NCI-H345 treated with DMSO at 0.1 percent for 48 hours (cell line): Measurements from ENCODE around the gene ERI3.
A peak's percentile ranks its signal among the peaks of the same experiment; 100 is the strongest.

ENCODE experiments used
- DNase-seq: peaks from one replicate; lab custom pipeline; 2025; ENCODE audit not compliant: unreplicated experiment; lab: John Stamatoyannopoulos, UW

Gene ERI3

DNA sequence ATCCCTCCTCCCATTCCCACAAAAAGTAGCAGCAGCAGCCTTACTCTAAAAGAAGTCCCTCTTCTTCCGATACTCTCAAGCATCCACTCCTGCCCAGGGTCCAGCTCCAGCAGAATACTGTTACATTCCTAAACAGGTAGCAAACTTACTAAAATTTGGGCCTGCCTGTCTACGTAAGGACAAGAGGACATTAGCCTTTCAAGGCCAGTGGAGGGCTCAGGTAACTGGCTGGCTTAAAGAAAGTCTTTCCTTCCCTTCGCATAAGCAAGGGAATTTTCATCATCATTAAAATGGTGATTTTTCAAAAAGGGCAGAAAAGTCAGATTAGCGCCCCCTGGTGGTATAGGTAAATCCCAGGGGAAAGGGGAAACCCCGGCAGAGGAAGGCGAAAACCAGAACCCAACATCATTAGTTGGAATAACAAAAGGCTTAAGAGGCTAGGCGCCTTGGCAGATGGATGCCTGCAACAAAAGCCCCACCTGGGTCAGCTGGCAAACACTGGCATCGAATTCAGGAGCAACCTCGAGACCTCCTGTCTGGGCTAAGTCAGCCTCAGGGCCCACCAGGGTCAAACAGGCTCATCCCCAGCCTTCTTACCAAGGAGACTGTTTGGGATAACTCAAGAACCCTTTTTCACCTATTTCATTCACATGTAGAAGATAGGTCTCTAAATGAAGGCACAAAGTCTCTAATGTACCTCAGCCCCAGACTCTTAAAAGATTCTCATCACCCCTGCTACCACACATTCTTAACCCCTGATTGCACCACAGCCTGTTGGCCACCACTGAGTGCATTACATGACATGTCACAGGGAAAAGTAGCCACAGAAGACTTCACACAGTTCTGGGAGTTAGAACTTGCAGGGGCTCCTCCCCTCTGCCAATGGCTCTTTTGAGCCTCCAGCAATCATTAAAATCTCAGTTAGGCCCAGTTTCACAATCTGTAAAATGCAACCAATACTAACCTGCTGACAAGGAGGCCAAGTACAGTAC, 36.7 kb downstream of the ERI3 start:
- DNase-seq, result peak; percentile 39

DNA sequence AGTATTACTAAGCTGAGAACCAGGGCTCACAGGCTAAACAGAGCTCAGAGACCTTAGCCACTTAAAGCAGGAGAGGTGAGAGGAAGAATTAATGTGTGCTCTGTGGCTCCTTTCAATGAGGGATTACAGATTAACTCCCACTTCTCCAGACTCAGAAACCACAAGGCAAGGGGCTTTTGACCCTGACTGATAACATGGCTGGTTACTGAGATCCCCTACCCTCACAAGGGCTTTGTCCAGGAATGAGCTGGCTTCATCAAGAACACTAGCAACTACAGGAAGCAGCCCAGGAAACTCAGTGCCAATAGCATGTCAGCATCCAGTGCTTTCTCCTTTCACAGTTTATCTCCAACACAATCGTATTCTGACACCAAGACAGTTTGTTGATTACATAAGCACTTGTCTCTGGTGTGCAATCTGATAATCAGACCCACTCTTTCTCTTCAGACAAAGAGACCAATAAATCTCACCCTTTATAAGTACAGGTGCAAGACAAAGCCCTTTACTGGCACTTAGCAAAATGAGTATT, 38.8 kb downstream of the ERI3 start:
- DNase-seq, result no peak

DNA sequence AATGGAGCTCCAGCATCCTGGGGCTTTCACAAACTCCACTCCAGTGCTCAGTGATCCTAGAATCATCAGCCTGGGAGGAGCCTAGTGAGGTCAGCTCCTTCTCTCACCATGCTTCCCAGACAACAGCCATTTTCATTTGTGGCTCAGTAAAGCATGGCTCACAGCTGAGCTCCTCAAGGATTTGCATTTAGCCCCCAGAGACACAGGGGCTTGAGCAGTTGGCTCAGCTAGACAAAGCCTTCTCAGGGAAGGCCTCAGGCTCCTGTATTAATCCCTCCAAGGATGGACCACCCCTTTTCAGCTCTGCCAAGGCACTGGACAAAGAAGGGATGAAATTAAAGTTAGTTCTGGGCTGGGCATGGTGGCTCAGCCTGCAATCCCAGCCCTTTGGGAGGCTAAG, 39.5 kb downstream of the ERI3 start:
- DNase-seq, result no peak

DNA sequence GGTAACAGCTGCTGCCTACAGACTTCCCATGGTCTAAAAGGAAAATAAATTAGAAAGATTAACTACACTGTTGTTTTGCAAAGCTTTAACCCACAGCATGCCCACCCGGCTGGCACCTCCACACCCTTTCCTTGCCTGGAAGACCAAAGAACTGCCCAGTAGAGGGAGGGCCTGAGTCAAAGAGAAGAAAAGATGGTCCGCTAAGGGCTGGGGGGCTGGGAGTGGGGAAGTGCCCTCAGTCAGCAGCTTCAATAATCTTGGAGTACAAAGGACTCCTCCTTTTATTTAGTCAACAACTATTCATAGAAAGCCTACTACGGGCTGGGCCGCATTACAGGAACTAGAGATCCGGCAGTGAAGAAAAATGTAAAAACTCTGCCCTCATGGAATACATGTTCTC, 40.6 kb downstream of the ERI3 start:
- DNase-seq, result no peak

DNA sequence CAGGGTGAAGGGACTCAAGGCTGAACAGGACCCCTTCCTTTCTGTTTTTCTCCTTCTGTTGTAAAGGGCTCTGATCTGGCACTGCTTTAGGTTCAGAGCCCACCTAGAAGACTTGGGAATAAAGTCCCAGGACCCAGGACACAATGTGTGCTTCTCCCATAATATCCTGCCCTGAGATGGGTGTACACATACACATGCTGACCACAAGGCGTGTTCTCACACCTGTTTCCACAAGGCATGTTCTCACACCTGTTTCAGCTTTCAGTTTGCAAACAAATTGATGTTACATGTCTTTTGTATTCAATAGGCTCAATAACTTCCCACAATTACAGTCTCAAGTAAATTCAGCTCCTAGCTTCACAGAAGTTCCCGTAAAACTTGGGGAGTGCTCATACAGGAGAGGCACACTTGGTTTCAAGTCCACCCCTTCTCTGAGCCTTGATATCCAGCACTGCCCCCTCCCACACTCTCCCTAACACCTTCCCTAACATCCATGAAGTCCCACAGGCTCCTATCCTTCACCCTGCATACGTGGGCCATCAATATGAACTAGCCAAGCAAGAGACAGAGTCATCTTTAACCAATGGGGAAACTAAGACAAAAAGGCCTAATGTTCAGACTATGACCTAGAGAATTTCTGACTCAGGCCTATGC, 41.7 kb downstream of the ERI3 start:
- no peak for DNase-seq

DNA sequence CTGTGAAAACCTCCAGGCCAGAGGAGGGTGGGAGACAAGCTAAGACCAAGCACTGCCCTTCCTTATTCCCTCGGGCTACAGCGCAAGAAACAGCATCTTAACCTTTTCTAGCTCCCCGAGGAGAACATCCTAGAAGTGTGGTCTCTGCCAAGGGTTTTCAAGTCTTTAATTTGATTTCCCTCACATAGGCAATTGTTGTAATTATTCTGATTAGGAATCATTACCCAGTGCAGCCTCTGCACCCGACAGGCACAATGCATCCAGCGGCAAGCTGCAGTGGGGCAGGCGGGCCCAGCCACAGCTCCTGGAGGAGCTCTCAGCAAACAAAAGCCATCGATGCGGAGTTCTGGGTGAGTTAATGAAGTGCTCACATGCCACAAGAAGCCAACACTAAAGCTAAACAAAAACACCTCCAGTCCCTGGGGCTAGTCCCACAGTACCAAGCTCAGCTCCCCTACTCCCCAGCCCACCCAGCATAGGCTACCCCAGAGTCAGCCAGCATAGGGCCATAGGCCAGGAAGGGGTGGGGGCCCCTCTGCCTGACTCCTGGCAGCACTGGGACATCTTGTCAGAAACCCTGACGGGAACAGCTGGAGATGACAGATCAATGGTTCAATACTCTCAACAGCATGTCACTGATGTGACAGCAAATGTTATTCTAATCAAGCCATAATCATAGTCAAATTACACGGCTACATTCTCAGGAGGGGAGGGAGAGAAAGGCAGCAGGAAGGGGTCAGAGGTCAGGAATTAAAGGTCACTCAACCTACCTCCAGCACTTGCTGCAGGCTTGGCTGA, 42.5 kb downstream of the ERI3 start:
- DNase-seq, result no peak

DNA sequence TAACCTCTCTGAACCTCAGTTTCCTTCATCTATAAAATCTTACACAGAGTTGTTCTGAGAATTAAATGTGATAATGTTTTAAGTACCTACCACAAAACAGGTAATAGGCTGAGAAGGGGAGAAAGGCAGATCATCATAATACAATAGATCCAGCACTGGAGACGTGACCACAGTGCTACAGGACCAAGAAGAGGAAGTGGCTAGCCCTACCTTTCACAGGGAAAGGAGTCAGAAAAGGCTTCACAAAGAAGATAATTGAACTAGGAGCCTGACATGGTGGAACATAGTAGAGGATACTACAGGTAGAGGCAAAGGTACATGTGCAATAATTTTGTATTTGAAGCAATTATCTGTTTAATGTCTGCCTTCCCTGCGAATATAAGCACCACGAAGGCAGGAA, 45.1 kb downstream of the ERI3 start:
- DNase-seq, result no peak

DNA sequence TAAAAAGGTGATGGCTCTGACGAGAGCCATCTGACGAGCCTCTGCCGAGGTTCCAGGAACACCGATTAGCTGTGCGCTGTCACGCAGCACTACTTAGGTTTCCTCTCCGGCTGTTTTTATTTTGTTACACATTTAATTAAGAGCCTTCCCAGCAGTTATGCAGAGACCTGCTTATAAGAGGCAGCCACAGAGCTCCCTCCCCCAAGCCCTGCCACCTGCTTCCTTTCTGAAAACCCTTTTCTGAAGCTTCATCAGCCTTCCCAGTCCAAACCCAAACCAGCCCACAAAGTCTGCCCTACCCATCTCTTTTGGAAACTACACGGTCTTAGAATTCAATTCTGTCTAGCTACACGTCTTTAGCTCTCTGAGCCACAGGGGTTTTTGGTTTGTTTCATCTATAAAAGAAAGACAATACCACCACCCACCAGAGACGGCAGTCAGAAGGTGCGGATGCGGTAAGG, 49.1 kb downstream of the ERI3 start:
- no peak for DNase-seq

DNA sequence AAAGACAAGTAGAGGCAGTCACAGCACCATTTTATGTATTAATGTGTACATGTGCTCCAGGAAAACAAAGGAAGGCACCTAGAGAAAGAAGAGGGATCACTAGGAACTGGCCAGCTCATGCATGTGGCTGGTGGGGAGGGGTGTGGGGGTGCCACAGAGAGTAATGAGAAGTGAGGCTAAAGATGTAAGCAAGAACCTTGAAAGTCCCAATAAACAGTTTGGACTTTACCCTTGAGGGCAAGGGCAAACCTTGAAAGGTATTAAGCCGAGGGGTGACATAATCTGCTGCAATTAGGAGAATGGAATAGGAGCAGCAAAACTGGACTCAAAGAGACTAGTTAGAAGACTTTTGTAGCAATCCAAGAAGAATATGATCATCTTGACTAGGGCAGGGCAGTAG, 51.5 kb downstream of the ERI3 start:
- no peak for DNase-seq

DNA sequence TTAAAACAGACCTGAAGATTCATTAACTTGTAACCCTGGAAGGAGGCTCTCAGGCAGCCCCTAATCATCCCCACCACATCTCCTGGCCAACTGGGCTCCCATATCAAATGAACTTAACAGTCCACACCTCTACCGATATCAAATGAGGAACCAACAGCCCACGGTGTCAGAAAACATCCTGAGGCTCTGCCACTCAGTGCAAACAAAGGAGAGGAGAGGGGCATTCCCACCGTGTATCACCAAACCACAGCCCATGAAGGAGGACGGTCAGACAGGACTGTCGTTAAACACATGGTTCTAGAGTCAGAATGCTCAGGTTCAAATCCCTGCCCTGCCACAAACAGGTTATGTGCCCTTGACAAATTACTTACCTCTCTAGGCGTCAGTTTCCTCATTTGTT, 52.5 kb downstream of the ERI3 start:
- no peak for DNase-seq

DNA sequence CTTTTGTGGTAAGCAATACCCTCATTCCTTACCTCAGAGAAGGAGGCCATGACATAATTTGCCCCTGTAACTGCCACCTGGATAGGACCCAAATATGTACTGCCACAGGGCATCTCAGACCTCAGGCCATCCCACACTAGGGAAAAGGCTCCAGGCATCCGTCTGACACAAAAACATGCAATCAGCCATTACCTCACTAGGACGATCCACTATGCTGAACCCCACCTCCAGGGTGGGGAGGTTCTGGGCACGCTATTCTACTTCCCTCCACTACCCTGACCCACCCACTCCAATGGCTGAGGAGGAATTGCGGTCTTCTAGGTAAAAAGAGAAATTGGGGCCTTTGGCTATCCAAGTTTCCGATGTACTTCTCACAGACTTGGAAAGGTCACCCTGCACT, 53.6 kb downstream of the ERI3 start:
- no peak for DNase-seq

DNA sequence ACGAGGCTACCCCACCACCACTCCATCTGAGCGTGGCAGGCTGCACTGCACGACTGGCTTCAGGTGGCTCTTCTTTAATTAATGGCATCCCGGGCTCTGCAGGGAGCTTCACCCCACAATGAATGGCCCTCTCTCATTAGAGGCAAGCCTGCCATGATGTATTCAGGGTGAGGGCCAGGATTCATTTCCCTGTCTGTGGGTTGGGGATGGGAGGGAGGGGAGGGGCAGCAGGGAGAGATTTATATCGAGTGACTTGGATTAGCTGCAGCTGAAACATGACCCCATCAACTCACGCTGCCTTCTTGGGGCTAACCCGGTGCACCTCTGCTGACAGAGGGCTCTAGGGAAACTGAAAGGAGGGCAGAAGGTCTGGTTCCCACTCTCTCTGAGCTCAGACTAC, 54.2 kb downstream of the ERI3 start:
- no peak for DNase-seq

DNA sequence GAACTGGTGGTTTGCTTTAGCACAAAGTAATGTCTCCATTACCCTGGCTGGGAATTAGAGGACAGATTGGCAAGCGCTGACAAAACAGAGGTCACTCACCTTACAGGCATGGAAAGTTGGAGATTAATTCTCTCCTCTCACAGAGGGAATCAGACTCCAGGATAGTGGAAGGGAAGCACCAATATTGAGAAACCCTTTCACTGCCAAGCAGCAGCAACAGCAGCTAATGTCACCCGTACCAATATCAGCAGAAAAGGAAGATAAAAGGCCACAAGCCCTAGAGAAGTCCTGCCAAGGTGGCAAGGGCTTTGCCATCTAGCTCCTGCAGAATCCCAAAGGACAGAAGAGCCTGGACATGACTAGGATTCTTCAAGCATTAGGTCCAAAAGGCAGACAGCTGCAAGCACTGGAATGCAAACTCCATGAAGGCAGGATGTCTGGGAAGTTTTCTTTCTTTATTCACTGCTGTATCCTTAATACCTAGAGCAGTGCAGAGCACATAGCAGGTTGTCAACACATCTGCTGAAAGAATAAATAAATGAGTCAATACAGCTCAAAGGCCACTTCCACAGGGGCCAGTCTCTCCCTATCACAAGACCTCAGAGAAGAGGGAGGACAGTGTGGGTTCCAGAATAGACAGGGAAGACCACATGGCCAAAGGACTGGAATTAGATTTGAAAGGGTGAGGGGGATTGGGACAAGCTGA, 57.2 kb downstream of the ERI3 start:
- no peak for DNase-seq

DNA sequence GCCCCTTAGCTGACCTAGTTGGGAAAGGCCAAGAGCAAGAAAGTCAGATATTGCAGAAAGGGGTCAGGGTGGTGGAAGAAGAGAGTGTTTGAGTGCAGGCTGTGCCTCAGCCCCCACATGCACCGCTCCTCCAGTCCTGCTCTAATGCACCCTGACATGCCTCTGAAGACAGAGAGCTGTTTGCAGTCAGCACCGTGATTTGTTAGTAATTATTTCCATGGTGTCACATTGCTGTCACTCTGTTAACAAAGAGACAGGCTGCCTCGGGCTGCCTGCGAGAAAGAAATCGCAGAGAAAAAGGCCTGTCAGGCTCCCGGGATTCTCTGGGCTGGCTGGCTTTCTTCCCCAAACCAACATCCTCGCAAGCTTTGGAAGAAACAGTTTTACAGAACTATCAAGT, 58.3 kb downstream of the ERI3 start:
- DNase-seq, result no peak

DNA sequence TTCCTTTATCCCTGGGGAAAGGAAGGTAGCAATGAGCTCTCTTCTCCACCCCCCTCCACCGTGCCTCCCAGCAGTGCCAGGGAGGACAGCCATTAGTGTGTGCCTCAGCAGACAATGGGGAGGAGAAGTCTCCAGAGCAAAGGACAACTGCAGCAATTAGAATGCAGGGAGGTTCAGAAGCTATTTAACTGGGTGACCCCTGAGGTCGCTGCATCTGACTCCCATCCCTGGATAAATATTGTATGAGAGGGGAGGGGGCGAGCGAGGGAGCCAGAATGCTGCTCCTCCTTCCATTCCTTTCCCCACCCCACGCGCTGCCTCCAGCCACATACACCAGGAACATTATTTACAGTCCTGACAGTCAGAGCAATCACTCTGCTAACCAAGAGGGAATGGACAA, 59.0 kb downstream of the ERI3 start:
- no peak for DNase-seq

DNA sequence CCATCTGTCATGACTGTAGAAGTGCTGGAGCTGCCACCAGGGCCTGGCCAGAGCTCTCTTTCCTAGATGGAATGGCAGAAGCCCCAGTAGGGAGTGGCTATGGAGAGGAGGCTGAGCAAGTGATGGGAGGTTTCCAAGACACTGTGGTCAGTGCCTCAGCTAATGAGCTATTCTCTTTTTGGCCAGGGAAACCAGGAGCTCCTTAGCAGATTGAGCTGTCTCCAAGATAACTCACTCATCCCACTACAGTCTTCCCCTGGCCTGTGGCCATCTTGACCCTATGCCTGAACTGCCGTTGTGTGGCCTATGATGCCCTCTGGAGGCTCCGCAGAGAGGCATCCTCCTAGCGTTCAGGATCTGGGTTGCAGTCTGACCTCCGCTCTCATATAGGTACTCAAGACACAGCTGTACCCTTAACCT, 60.5 kb downstream of the ERI3 start:
- DNase-seq, result no peak

DNA sequence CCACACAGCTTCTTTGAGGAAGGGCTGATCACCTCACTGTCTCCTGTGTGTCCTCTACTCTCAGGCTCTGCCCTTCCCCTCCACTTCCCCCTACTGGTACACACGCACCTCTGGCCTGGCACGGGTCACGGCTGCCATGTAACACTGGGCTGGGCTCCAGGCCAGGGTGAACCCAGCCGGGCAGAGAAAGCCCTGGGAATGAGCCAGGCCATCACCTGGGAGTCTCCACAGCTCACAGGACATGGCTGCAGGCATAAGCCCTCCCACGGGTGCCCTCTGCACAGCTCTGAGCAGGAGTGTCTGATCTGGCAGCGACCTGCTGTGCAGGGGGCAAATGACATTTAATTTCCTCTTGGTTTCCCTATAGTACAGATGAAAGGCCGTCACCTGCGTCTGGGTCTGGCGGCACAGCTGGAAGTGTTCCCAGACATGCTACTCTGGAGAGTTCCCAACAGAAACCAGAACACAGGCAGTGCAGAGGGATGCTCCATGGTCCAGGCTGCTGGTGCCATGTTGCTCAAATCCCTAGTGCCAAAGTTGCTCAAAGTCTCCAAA, 61.2 kb downstream of the ERI3 start:
- DNase-seq, result no peak

DNA sequence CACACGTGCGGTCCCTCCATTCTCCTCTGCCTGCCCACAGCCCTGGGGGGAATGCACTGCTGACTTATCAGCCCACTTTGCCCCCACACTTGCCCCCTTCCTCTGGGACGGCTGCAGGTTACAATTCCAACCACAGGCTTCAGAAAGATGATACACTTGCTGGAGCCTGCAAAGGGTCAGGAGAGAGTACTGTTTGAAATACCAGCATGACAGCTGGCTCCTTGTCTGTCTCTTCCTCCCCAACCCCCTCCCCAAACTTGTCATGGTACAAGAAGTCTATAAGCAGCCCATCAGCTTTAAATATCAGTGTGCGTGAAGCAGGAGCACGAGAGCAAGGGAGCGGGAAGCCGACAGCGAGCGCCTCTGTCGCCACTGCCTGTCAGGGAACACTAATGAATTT, 62.4 kb downstream of the ERI3 start:
- DNase-seq, result no peak

DNA sequence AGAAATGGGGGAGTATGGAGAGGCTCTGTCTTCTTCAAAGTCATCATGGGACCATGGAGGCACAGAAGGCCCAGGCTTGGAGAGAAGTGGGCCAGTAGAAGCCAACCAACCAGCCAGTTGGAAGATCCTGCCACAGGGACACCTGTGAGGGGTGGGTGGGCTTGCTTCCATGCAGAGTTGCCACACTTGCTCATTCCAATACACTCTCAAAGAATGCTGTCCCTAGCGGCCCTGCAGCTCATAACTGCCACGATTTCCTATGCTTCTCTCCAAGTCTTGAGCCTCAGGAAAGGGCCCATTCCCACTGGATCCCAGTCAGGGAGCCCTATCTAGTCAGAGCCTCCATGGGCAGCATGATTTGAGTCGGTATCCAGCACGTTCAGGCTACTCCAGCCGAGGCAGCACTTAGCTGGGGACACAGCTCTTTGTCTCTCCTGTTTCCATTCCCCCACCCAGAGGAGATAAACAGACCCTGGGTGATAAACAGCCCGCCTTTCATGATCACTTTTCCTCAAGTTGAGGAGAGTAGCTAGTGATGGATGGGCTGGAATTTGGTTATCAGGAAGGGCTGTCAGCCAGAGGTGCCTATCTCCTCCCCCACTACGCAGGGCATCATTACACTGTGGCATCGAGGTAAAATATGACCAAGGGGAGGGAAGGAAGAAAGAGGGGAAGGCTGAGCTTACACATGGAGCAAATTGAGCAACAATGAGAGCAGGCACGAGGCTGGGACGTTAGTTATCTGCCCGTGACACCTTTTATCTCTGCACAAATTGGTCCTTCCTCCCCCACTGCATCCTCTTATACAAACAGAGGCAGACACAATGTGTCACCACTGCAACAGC, 64.6 kb downstream of the ERI3 start:
- no peak for DNase-seq
